ENCODE results near the gene NIN.

NIN gene

DNA sequence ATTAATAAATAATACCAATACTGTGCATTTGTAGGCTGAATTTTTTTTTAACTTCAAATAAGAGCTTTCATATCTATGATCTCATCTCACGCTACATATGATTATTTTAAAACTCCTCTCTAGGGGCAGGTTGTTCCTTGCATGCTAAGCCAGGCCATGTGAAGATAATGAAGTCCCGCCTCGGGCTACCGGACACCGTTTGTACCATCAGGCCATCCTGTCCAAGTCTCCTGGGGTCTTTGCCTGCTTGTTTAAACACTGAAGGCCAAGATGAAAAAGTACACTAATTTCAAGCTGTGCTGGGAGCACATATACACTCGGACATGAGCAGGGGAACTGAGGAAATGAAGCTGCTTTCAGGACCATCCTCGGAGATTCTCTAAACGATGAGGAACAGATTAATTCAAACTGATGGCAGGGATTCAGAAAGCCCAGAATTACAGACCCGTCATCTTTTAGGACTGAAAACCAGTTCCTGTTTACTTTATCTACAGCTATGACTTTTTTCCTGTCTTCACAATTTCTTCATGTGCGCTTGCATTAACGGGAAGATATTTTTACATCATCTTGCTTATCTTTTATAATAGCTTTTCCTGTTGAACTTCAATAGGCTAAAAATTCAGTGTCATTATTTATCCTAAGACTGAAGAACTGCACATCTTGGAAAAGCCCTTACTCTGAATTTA is 34.6 kb upstream of the NIN start:
- WGBS (ENCODE audit: extremely low coverage, insufficient coverage, low lambda C conversion rate): no CpG with 5 or more reads among the region's 11 CpGs
- H3K27me3 ChIP-seq (ENCODE audit: insufficient read depth, low read length, poor library complexity): no peaks in the 10 kb centered on the region
- no peak overlapping the region for H3K56ac ChIP-seq (ENCODE audit: low read length)
- no peak overlapping the region for H2BK120ac ChIP-seq (ENCODE audit: low read depth, low read length)
- H3K23ac ChIP-seq (ENCODE audit: low read length): no peak overlapping the region
- no peak overlapping the region for H3K27ac ChIP-seq (ENCODE audit: low read depth, low read length)
- DNase-seq: no peak
- H3K9ac ChIP-seq (ENCODE audit: low read length): no peak overlapping the region
- H2BK5ac ChIP-seq (ENCODE audit: low read length): no peak overlapping the region
- no peak overlapping the region for H4K8ac ChIP-seq (ENCODE audit: low read depth, low read length)
- no peaks in the 10 kb centered on the region for H3K79me1 ChIP-seq (ENCODE audit: low read length)
- H3K36me3 ChIP-seq (ENCODE audit: control insufficient read depth, insufficient read depth, low read length): no peaks in the 10 kb centered on the region
- H2BK15ac ChIP-seq (replicated peaks; ENCODE audit: low read depth): no peak overlapping the region
- H4K5ac ChIP-seq (ENCODE audit: low read length): no peak overlapping the region
- no peak overlapping the region for H3K4me2 ChIP-seq (ENCODE audit: low read length)
- H3K79me2 ChIP-seq (ENCODE audit: control insufficient read depth, insufficient read depth, low read length): no peaks in the 10 kb centered on the region
- H3K18ac ChIP-seq (ENCODE audit: low read length): no peak overlapping the region
- H3K4me1 ChIP-seq (ENCODE audit: control insufficient read depth, low read depth, low read length): peaks cover 9% of the 10 kb centered on the region
- H3K4ac ChIP-seq (ENCODE audit: low read depth, low read length): no peak overlapping the region
- no peak overlapping the region for H2AK5ac ChIP-seq (ENCODE audit: low read length)
- no peak overlapping the region for H3K4me3 ChIP-seq (ENCODE audit: low read length)

DNA sequence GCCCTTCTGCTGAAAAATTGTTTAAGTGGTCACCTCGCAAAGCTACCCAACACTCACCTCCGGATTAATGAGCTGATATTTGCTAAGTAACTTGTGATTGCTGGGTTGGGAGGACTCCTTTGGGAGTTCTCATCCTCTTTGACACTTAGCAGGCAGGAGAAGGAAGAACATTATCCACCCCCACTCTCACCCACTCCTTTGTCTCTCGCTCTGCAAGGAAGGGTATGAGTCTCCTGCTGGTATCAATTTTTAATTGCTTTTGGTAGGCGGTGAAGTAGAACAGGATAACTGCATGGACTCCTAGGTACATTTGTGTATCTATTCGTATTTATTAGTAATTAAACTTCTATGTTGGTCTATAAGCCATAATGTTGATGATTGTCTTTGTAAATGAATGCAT is 34.0 kb upstream of the NIN start:
- H2BK5ac ChIP-seq (ENCODE audit: low read length): no peak overlapping the region
- no peaks in the 10 kb centered on the region for H3K36me3 ChIP-seq (ENCODE audit: control insufficient read depth, insufficient read depth, low read length)
- H3K27me3 ChIP-seq (ENCODE audit: insufficient read depth, low read length, poor library complexity): no peaks in the 10 kb centered on the region
- H2BK15ac ChIP-seq (replicated peaks; ENCODE audit: low read depth): no peak overlapping the region
- H3K4ac ChIP-seq (ENCODE audit: low read depth, low read length): no peak overlapping the region
- H4K5ac ChIP-seq (ENCODE audit: low read length): no peak overlapping the region
- no peak overlapping the region for H2AK5ac ChIP-seq (ENCODE audit: low read length)
- H3K79me2 ChIP-seq (ENCODE audit: control insufficient read depth, insufficient read depth, low read length): no peaks in the 10 kb centered on the region
- no peak overlapping the region for H3K23ac ChIP-seq (ENCODE audit: low read length)
- H4K8ac ChIP-seq (ENCODE audit: low read depth, low read length): no peak overlapping the region
- H3K79me1 ChIP-seq (ENCODE audit: low read length): no peaks in the 10 kb centered on the region
- no peak overlapping the region for H3K9ac ChIP-seq (ENCODE audit: low read length)
- H3K27ac ChIP-seq (ENCODE audit: low read depth, low read length): no peak overlapping the region
- H3K4me1 ChIP-seq (ENCODE audit: control insufficient read depth, low read depth, low read length): peaks cover 9% of the 10 kb centered on the region
- H3K4me3 ChIP-seq (ENCODE audit: low read length): no peak overlapping the region
- no peak overlapping the region for H2BK120ac ChIP-seq (ENCODE audit: low read depth, low read length)
- WGBS (ENCODE audit: extremely low coverage, insufficient coverage, low lambda C conversion rate): no CpG with 5 or more reads among the region's 5 CpGs
- no peak overlapping the region for H3K56ac ChIP-seq (ENCODE audit: low read length)
- H3K4me2 ChIP-seq (ENCODE audit: low read length): no peak overlapping the region
- no peak for DNase-seq
- H3K18ac ChIP-seq (ENCODE audit: low read length): no peak overlapping the region

DNA sequence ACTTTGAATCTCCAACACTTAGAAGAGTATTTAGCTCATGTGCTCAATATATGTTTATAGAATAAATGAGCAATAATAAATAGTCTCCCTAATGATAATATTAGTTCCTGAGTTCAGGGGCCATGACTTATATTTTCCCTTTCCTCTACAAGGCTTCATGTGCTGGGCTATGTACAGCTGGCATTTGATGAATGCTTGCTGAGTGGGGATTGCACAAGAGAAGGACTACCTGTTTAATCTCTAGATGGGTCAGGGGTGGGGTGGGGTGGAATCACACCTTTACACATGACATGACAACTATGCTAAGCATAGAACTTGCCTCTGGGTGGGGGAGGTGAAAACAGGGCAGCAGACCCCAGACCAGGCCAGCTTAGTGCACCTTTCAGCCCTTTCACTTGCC is 33.3 kb upstream of the NIN start:
- Histone ChIP-seq H3K36me3 (ENCODE audit: control insufficient read depth, insufficient read depth, low read length) (no peaks in the 10 kb centered on the region), H3K4me3 (ENCODE audit: low read length) (no peak overlapping the region), H2AK5ac (ENCODE audit: low read length) (no peak overlapping the region), H3K56ac (ENCODE audit: low read length) (no peak overlapping the region), H3K23ac (ENCODE audit: low read length) (no peak overlapping the region), H2BK5ac (ENCODE audit: low read length) (no peak overlapping the region), H3K79me1 (ENCODE audit: low read length) (no peaks in the 10 kb centered on the region), H3K79me2 (ENCODE audit: control insufficient read depth, insufficient read depth, low read length) (no peaks in the 10 kb centered on the region), H4K8ac (ENCODE audit: low read depth, low read length) (no peak overlapping the region), H3K9ac (ENCODE audit: low read length) (no peak overlapping the region), H2BK15ac (replicated peaks; ENCODE audit: low read depth) (no peak overlapping the region), H3K4me1 (ENCODE audit: control insufficient read depth, low read depth, low read length) (peaks cover 9% of the 10 kb centered on the region), H3K27me3 (ENCODE audit: insufficient read depth, low read length, poor library complexity) (no peaks in the 10 kb centered on the region), H3K4me2 (ENCODE audit: low read length) (no peak overlapping the region), H3K27ac (ENCODE audit: low read depth, low read length) (no peak overlapping the region), H3K18ac (ENCODE audit: low read length) (no peak overlapping the region), H4K5ac (ENCODE audit: low read length) (no peak overlapping the region), H3K4ac (ENCODE audit: low read depth, low read length) (no peak overlapping the region), H2BK120ac (ENCODE audit: low read depth, low read length) (no peak overlapping the region)
- DNase-seq: no peak

DNA sequence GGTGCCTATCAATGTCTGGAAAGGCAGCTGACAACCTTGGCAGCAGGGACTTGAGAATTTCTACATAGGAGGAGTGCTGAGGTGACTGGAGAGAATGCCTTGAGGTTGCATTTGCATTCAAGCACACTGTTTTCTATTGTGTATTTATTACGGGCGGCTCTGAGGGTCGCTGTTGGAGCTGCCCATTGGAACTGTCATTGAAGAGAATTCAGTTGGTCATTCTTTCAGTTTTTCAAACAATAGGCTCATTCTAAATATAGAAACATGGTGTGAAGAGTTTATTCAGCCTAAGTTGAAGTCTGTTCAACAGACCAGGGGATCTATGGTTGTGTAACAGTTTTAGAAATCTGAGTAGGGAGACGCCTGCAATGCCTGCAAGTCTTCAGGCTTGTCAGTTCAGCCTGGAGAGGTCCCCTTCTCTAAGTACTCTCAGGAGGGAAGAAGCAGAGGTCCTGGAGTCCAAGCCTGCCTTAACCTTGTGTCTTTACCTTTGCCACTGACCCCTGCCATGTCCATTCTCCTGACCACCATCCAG is 31.1 kb upstream of the NIN start:
- WGBS (ENCODE audit: extremely low coverage, insufficient coverage, low lambda C conversion rate): no CpG with 5 or more reads among the region's 4 CpGs
- no peak overlapping the region for H3K9ac ChIP-seq (ENCODE audit: low read length)
- no peak overlapping the region for H3K4ac ChIP-seq (ENCODE audit: low read depth, low read length)
- no peaks in the 10 kb centered on the region for H3K79me1 ChIP-seq (ENCODE audit: low read length)
- no peak overlapping the region for H3K27ac ChIP-seq (ENCODE audit: low read depth, low read length)
- no peak overlapping the region for H3K18ac ChIP-seq (ENCODE audit: low read length)
- no peaks in the 10 kb centered on the region for H3K79me2 ChIP-seq (ENCODE audit: control insufficient read depth, insufficient read depth, low read length)
- no peak overlapping the region for H4K8ac ChIP-seq (ENCODE audit: low read depth, low read length)
- H3K4me1 ChIP-seq (ENCODE audit: control insufficient read depth, low read depth, low read length): peaks cover 9% of the 10 kb centered on the region
- no peak overlapping the region for H4K5ac ChIP-seq (ENCODE audit: low read length)
- DNase-seq: no peak
- H2BK15ac ChIP-seq (replicated peaks; ENCODE audit: low read depth): no peak overlapping the region
- H2BK5ac ChIP-seq (ENCODE audit: low read length): no peak overlapping the region
- H3K27me3 ChIP-seq (ENCODE audit: insufficient read depth, low read length, poor library complexity): no peaks in the 10 kb centered on the region
- H3K4me3 ChIP-seq (ENCODE audit: low read length): no peak overlapping the region
- H2AK5ac ChIP-seq (ENCODE audit: low read length): no peak overlapping the region
- no peak overlapping the region for H3K56ac ChIP-seq (ENCODE audit: low read length)
- H3K36me3 ChIP-seq (ENCODE audit: control insufficient read depth, insufficient read depth, low read length): no peaks in the 10 kb centered on the region
- no peak overlapping the region for H3K23ac ChIP-seq (ENCODE audit: low read length)
- no peak overlapping the region for H2BK120ac ChIP-seq (ENCODE audit: low read depth, low read length)
- H3K4me2 ChIP-seq (ENCODE audit: low read length): no peak overlapping the region

DNA sequence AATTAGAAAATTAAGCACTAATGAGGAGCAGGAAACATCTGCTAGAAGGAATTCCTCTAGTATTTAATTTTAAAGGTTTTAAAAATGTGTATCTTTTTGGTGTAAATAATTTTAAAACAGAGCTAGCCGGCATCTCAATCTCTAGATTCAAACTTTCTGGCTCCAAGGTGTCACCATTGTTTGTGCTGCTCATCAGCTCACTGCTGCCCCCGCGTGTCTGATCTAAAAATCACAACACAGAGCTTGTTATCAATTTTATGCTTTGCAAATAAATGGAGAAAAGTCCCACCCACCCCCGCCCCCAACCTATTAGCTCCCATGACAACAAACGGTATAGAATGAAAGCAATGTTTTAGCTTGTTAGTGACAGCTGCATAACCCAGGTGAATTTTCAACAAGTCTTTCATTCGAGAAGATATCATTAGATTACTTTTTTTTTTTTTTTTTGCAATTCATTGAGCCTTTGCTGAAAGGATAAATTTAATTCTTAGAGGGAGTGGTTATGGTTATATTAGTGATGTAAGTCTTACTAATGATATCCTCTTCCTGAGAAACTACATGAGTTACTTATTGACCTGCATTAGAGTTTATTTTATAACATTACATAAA is 29.6 kb upstream of the NIN start:
- H4K5ac ChIP-seq (ENCODE audit: low read length): no peak overlapping the region
- no peak overlapping the region for H3K4me2 ChIP-seq (ENCODE audit: low read length)
- no peak overlapping the region for H3K4me3 ChIP-seq (ENCODE audit: low read length)
- DNase-seq: peak; percentile 88
- H2BK5ac ChIP-seq (ENCODE audit: low read length): no peak overlapping the region
- no peak overlapping the region for H4K8ac ChIP-seq (ENCODE audit: low read depth, low read length)
- H2BK120ac ChIP-seq (ENCODE audit: low read depth, low read length): no peak overlapping the region
- no peak overlapping the region for H3K9ac ChIP-seq (ENCODE audit: low read length)
- no peak overlapping the region for H3K23ac ChIP-seq (ENCODE audit: low read length)
- no peaks in the 10 kb centered on the region for H3K79me2 ChIP-seq (ENCODE audit: control insufficient read depth, insufficient read depth, low read length)
- no peak overlapping the region for H3K4ac ChIP-seq (ENCODE audit: low read depth, low read length)
- WGBS (ENCODE audit: extremely low coverage, insufficient coverage, low lambda C conversion rate): no CpG with 5 or more reads among the region's 6 CpGs
- peaks cover 9% of the 10 kb centered on the region for H3K4me1 ChIP-seq (ENCODE audit: control insufficient read depth, low read depth, low read length)
- H3K79me1 ChIP-seq (ENCODE audit: low read length): no peaks in the 10 kb centered on the region
- H3K27ac ChIP-seq (ENCODE audit: low read depth, low read length): no peak overlapping the region
- H3K18ac ChIP-seq (ENCODE audit: low read length): no peak overlapping the region
- no peak overlapping the region for H2BK15ac ChIP-seq (replicated peaks; ENCODE audit: low read depth)
- no peaks in the 10 kb centered on the region for H3K27me3 ChIP-seq (ENCODE audit: insufficient read depth, low read length, poor library complexity)
- no peaks in the 10 kb centered on the region for H3K36me3 ChIP-seq (ENCODE audit: control insufficient read depth, insufficient read depth, low read length)
- H3K56ac ChIP-seq (ENCODE audit: low read length): no peak overlapping the region
- H2AK5ac ChIP-seq (ENCODE audit: low read length): no peak overlapping the region

DNA sequence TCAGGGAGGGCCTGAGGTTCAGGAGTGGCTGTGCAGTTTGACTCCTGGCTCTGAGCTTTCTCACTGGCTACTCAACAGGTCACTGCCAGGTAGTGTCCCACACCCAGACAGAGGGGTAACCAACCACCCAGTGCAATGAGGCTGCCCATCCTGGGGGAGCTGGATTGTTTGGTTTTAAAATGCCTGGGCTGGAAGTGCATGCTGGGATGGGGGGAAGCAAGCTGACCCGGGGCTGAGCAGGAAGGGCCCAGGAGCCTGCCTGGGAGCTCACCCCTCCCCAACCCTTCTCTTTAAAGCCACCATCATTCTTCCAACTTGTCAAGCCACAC is 28.3 kb upstream of the NIN start:
- Histone ChIP-seq H3K4me1 (ENCODE audit: control insufficient read depth, low read depth, low read length) (peaks cover 3% of the 10 kb centered on the region), H2BK5ac (ENCODE audit: low read length) (no peak overlapping the region), H3K36me3 (ENCODE audit: control insufficient read depth, insufficient read depth, low read length) (no peaks in the 10 kb centered on the region), H4K5ac (ENCODE audit: low read length) (no peak overlapping the region), H2BK120ac (ENCODE audit: low read depth, low read length) (no peak overlapping the region), H3K23ac (ENCODE audit: low read length) (no peak overlapping the region), H3K79me1 (ENCODE audit: low read length) (no peaks in the 10 kb centered on the region), H4K8ac (ENCODE audit: low read depth, low read length) (no peak overlapping the region), H2AK5ac (ENCODE audit: low read length) (no peak overlapping the region), H3K4ac (ENCODE audit: low read depth, low read length) (no peak overlapping the region), H2BK15ac (replicated peaks; ENCODE audit: low read depth) (no peak overlapping the region), H3K27me3 (ENCODE audit: insufficient read depth, low read length, poor library complexity) (no peaks in the 10 kb centered on the region), H3K4me2 (ENCODE audit: low read length) (no peak overlapping the region), H3K56ac (ENCODE audit: low read length) (no peak overlapping the region), H3K27ac (ENCODE audit: low read depth, low read length) (no peak overlapping the region), H3K79me2 (ENCODE audit: control insufficient read depth, insufficient read depth, low read length) (no peaks in the 10 kb centered on the region), H3K18ac (ENCODE audit: low read length) (no peak overlapping the region), H3K9ac (ENCODE audit: low read length) (no peak overlapping the region), H3K4me3 (ENCODE audit: low read length) (no peak overlapping the region)
- no CpG with 5 or more reads among the region's 1 CpG for WGBS (ENCODE audit: extremely low coverage, insufficient coverage, low lambda C conversion rate)
- no peak for DNase-seq

Measured in mesendoderm (in vitro differentiated cells).